ENCODE data around the gene OPN1SW.

DNA sequence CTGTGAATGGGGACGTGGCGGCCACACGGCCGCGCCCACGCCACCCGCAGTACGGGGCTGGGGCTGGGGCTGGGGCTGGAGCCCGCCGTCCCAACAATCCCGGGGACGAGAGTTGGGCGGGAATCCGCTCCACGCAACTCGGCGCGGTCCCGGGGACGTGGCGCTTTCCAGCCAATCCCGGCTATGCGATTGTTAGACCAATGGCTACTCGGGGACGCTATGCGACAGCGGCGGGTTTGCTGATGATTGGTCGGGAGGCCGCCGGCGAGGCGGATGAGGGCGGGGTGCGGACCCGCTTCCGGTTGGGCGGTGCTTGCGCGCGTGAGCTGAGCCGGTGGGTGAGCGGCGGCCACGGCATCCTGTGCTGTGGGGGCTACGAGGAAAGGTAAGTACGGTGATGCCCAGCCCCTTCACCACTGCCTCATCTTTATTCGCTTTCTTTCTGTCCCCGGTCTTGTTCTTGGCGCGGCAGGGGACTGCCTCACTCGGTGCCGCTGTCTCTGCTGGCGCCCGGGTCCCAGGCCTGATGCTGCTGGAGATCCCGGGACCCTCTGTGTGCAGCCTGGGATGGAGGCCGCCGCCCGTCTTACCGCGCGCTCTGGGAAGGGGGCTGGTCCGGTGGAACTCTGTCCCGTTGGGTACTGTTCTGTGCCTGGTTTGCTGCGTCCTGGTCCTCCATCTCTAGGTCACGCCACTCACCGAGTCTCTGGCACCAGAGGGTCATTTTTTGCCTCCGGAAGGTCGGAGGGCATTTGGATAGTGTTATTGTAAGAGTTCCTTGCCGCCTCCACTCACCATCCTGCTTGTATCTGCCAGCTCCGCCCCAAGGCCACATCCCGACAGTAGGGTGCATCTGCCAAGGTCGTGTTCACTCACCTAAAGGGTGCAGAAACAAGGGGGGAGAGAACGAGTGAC is 36.3 kb downstream of the OPN1SW start, which contains the start of gene CALU:
- TF ChIP-seq CAMTA2 (CRISPR knock-in tag; conservative IDR thresholded peaks at IDR 0.05), result peak; percentile 93
- TF ChIP-seq, protein P1, sequence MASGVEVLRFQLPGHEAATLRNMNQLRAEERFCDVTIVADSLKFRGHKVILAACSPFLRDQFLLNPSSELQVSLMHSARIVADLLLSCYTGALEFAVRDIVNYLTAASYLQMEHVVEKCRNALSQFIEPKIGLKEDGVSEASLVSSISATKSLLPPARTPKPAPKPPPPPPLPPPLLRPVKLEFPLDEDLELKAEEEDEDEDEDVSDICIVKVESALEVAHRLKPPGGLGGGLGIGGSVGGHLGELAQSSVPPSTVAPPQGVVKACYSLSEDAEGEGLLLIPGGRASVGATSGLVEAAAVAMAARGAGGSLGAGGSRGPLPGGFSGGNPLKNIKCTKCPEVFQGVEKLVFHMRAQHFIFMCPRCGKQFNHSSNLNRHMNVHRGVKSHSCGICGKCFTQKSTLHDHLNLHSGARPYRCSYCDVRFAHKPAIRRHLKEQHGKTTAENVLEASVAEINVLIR (CRISPR knock-in tag; IDR thresholded peaks at IDR 0.05), result peak; percentile 71; the same call in 1 of the 2 replicates
- TF ChIP-seq, protein P2, sequence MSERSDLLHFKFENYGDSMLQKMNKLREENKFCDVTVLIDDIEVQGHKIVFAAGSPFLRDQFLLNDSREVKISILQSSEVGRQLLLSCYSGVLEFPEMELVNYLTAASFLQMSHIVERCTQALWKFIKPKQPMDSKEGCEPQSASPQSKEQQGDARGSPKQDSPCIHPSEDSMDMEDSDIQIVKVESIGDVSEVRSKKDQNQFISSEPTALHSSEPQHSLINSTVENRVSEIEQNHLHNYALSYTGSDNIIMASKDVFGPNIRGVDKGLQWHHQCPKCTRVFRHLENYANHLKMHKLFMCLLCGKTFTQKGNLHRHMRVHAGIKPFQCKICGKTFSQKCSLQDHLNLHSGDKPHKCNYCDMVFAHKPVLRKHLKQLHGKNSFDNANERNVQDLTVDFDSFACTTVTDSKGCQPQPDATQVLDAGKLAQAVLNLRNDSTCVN (CRISPR knock-in tag; IDR thresholded peaks at IDR 0.05), result no peak
- TF ChIP-seq POLR2A (conservative IDR thresholded peaks at IDR 0.05), result peak; percentile 97
- TF ChIP-seq BRF1 (IDR thresholded peaks at IDR 0.05; ENCODE audit: borderline replicate concordance, extremely low read depth, insufficient read length), result no peak
- TF ChIP-seq BRCA1 (IDR thresholded peaks at IDR 0.05), result no peak
- TF ChIP-seq BRCA1 (CRISPR knock-in tag; IDR thresholded peaks at IDR 0.05), result peak; percentile 96
- no peak for TF ChIP-seq SMC3 (conservative IDR thresholded peaks at IDR 0.05; ENCODE audit: insufficient read depth, low read depth, low read length)
- TF ChIP-seq MXI1 (IDR thresholded peaks at IDR 0.05; ENCODE audit: low read depth, low read length), result peak; percentile 45

All from K562 (cell line).